Kidney epithelial cell (primary cell): Measurements from ENCODE around the gene ADGRL4. TPM values are rescaled to one million over a fixed set of nuclear protein-coding genes. Genes with fewer than 3 reads are reported as not detected.

ENCODE experiments used
- DNase-seq: peaks from one replicate; pipeline ENCODE4 v3.0.0-alpha.2; 2010; ENCODE audit warnings: low read depth
- H3K27me3 ChIP-seq: 2 replicates; pipeline ENCODE4 v1.6.0; 2011; ENCODE audit warnings: low read length; ENCODE audit not compliant: control insufficient read depth, insufficient read depth
- H3K36me3 ChIP-seq: 2 replicates; pipeline ENCODE4 v1.5.1; 2011; ENCODE audit warnings: low read length; ENCODE audit not compliant: control insufficient read depth, insufficient read depth
- H3K4me3 ChIP-seq: 2 replicates; pipeline ENCODE4 v1.5.1; 2011; ENCODE audit warnings: low read depth, mild to moderate bottlenecking, control low read depth, low read length
- total RNA-seq: library from RNA; depleted of rRNA; stranded (reverse); fragments of >200 nt; gene quantifications from 2 replicates; pipeline ENCODE4 v1.2.3, GENCODE V29; 2015
- TF ChIP-seq, protein P1 (sequence below): IDR thresholded peaks from 2 replicates; pipeline ENCODE4 v1.5.1; 2011; ENCODE audit warnings: mild to moderate bottlenecking, moderate library complexity, low read length, control low read depth, inconsistent platforms; ENCODE audit not compliant: insufficient read depth, poor library complexity, severe bottlenecking

Gene ADGRL4
- total RNA-seq, 1 donor from 2014 or later, result 21.8 TPM

DNA sequence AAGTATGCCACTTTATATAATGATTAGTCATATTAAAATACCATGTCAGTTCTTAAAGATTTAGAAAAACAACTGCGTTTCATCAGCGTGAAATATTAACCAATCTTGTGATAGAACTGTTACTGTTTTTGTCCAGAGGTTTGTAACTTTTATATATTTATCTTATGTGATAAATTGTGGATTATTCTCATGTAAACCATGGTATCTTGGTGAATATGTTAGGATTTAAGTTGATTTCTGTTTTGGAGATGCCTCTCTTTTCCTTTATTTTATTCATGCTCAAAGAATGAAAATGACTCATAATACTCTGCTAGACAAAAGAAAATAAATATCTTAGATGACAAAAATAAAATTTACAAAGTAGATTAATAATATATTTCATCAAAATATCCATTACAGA lies 88.4 kb downstream of the ADGRL4 start:
- Histone ChIP-seq H3K27me3 (no peaks in the 10 kb centered on the region), H3K36me3 (no peaks in the 10 kb centered on the region), H3K4me3 (no peak overlapping the region)
- TF ChIP-seq, protein P1, sequence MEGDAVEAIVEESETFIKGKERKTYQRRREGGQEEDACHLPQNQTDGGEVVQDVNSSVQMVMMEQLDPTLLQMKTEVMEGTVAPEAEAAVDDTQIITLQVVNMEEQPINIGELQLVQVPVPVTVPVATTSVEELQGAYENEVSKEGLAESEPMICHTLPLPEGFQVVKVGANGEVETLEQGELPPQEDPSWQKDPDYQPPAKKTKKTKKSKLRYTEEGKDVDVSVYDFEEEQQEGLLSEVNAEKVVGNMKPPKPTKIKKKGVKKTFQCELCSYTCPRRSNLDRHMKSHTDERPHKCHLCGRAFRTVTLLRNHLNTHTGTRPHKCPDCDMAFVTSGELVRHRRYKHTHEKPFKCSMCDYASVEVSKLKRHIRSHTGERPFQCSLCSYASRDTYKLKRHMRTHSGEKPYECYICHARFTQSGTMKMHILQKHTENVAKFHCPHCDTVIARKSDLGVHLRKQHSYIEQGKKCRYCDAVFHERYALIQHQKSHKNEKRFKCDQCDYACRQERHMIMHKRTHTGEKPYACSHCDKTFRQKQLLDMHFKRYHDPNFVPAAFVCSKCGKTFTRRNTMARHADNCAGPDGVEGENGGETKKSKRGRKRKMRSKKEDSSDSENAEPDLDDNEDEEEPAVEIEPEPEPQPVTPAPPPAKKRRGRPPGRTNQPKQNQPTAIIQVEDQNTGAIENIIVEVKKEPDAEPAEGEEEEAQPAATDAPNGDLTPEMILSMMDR, result no peak
- DNase-seq, result no peak

DNA sequence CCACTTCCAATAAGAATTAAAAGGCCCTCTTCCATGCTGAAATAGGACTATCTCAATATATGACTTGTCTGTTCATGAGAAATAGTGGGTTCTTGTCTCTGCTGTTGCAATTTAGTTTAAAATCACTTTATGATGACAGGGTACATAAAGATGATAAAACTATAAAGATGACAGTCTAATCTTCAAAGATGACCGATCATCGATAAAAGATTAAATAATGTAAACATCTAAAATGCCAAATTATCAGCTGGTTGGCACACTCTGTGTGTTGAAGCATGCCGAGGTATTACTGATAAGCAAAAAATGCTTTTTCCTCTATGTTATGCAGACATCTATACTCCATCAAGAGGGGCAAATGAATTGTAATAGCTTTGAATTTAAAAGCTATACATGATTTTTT lies 89.5 kb downstream of the ADGRL4 start:
- Histone ChIP-seq H3K36me3 (no peaks in the 10 kb centered on the region), H3K4me3 (no peak overlapping the region), H3K27me3 (no peaks in the 10 kb centered on the region)
- TF ChIP-seq, protein P1, result no peak
- no peak for DNase-seq

DNA sequence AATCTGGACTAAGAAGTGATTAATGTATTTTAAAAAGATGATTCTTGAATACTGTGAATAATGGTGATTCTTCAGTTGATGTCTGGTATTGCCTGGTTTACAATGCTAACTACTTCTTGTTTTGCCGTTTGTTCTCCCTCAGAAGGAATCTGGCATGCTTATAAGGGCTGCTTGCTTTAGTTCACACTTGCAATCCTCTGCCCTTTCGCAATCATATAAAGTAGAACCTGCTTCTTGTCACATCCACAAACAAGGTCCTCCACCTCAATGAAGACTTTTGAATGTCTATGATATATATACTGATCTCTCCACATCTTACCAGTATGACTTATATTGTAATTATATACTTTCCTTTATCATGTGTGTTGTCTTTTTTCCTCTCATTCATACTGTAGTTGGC lies 92.6 kb downstream of the ADGRL4 start:
- DNase-seq, result no peak
- H3K36me3 ChIP-seq, result no peaks in the 10 kb centered on the region
- no peaks in the 10 kb centered on the region for H3K27me3 ChIP-seq
- H3K4me3 ChIP-seq, result no peak overlapping the region
- TF ChIP-seq, protein P1, result no peak

DNA sequence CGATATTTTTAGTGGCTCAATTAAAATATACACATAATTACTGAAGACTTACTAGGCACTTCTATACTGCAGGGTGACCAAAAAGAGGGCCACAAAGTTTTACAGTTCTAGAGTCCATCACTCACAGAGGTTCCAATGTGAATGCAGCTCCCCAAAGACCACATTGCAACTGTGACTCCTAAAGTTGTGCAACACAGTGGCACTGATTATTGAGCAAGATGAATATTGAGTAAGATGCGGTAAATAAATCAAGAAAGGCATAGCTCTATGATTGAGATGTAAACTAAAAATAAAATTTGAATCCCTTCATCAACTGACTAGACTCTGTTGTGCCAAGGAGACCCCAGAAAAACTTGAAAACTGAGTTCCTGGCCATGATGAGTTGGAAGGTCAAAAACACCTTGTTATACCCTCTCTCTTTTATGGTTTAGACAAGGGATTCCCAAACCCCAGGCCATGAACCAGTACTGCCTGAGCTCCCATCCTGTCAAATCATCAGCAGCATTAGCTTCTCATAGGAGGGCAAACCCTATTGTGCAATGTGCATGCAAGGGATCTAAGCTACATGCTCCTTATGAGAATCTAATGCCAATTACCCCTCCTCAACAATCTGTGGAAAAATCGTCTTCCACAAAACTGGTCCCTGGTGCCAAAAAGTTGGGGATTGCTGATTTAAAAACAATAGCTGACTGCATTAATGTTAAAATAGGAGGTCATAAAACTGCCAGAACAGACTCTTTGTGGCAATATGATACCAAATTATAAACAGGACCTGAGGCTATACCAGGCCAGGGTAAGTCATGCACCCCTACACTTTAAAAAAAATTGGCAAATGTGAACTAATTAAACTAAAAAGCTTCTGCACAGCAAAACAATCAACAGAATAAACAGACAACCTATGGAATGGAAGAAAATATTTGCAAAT lies 94.3 kb downstream of the ADGRL4 start:
- no peak for DNase-seq

DNA sequence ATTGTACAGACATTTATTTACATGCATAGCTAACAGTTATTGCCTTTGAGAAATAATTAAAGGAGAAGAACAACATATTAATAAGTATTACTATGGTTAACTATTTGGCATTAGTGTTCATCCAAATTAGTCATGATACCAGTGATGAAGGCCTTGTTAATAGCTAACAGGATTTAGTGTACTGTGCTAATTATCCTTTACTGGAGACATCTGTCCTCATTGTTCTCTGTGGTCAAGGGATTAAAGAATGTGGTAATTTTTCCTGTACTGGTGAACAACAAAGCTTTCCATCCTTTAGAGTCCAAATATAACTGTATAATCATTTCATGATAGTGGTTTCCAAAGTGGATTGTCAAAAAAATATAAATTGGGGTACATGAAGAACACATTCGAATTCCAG lies 103.9 kb downstream of the ADGRL4 start:
- H3K27me3 ChIP-seq, result no peaks in the 10 kb centered on the region
- DNase-seq, result peak; percentile 19

More for the DNA sequence above, 94.3 kb downstream of the ADGRL4 start:
- no peaks in the 10 kb centered on the region for H3K27me3 ChIP-seq
- no peak overlapping the region for H3K4me3 ChIP-seq
- H3K36me3 ChIP-seq, result no peaks in the 10 kb centered on the region
- TF ChIP-seq, protein P1, result no peak

More for the DNA sequence above, 103.9 kb downstream of the ADGRL4 start:
- no peaks in the 10 kb centered on the region for H3K36me3 ChIP-seq
- H3K4me3 ChIP-seq, result no peak overlapping the region
- TF ChIP-seq, protein P1, result no peak
